ENCODE measurements around the gene CFAP52. TPM values are rescaled to one million over a fixed set of nuclear protein-coding genes. Genes with fewer than 3 reads are reported as not detected.
A peak's percentile ranks its signal among the peaks of the same experiment; 100 is the strongest.
"Not testable (repeated sequence)": the region's sequence is repeated elsewhere in the genome, so short reads cannot be mapped to it uniquely, and the experiment has no call there.

Gene CFAP52
- total RNA-seq, 1 donor from 2014 or later = not detected

- no peak for FAIRE-seq
Measured at GRCh38 chr17:9606453-9606852, 30.0 kb downstream of the CFAP52 start.

GRCh38 chr17:9607058-9607457 lies 30.6 kb downstream of the CFAP52 start:
- H3K4me3 ChIP-seq (ENCODE audit: low read depth, low read length); H3K36me3 ChIP-seq (ENCODE audit: control insufficient read depth, insufficient read depth, low read length); H3K27me3 ChIP-seq (ENCODE audit: control insufficient read depth, insufficient read depth, low read length); FAIRE-seq: not testable (repeated sequence)
- peak; percentile 40 for DNase-seq (ENCODE audit: low read depth)

More at GRCh38 chr17:9606453-9606852, 30.0 kb downstream of the CFAP52 start:
- no peak for DNase-seq (ENCODE audit: low read depth)
- H3K4me3 ChIP-seq (ENCODE audit: low read depth, low read length) = no peak overlapping the region
- TF ChIP-seq CTCF (IDR thresholded peaks at IDR 0.05; ENCODE audit: insufficient read depth, low read length, severe bottlenecking) = no peak
- no peaks in the 10 kb centered on the region for H3K27me3 ChIP-seq (ENCODE audit: control insufficient read depth, insufficient read depth, low read length)
- H3K36me3 ChIP-seq (ENCODE audit: control insufficient read depth, insufficient read depth, low read length) = no peaks in the 10 kb centered on the region

- TF ChIP-seq CTCF (IDR thresholded peaks at IDR 0.05; ENCODE audit: insufficient read depth, low read length, severe bottlenecking) = no peak
- DNase-seq (ENCODE audit: low read depth) (no peak), FAIRE-seq (no peak)
- Histone ChIP-seq H3K27me3 (ENCODE audit: control insufficient read depth, insufficient read depth, low read length) (no peaks in the 10 kb centered on the region), H3K36me3 (ENCODE audit: control insufficient read depth, insufficient read depth, low read length) (no peaks in the 10 kb centered on the region), H3K4me3 (ENCODE audit: low read depth, low read length) (no peak overlapping the region)
Measured at GRCh38 chr17:9611557-9611956, 35.1 kb downstream of the CFAP52 start.

- no peak for TF ChIP-seq CTCF (IDR thresholded peaks at IDR 0.05; ENCODE audit: insufficient read depth, low read length, severe bottlenecking)
- FAIRE-seq = no peak
- H3K4me3 ChIP-seq (ENCODE audit: low read depth, low read length) = no peak overlapping the region
- H3K27me3 ChIP-seq (ENCODE audit: control insufficient read depth, insufficient read depth, low read length) = no peaks in the 10 kb centered on the region
- peak; percentile 18 for DNase-seq (ENCODE audit: low read depth)
- H3K36me3 ChIP-seq (ENCODE audit: control insufficient read depth, insufficient read depth, low read length) = no peaks in the 10 kb centered on the region
Measured at GRCh38 chr17:9612006-9612405, 35.6 kb downstream of the CFAP52 start.

GRCh38 chr17:9615486-9615885 lies 39.0 kb downstream of the CFAP52 start:
- TF ChIP-seq CTCF (IDR thresholded peaks at IDR 0.05; ENCODE audit: insufficient read depth, low read length, severe bottlenecking) = no peak
- no peak overlapping the region for H3K4me3 ChIP-seq (ENCODE audit: low read depth, low read length)
- peak; percentile 70 for DNase-seq (ENCODE audit: low read depth)
- FAIRE-seq = no peak
- H3K36me3 ChIP-seq (ENCODE audit: control insufficient read depth, insufficient read depth, low read length) = no peaks in the 10 kb centered on the region
- H3K27me3 ChIP-seq (ENCODE audit: control insufficient read depth, insufficient read depth, low read length) = no peaks in the 10 kb centered on the region

- DNase-seq (ENCODE audit: low read depth) = no peak
- no peak overlapping the region for H3K4me3 ChIP-seq (ENCODE audit: low read depth, low read length)
- H3K36me3 ChIP-seq (ENCODE audit: control insufficient read depth, insufficient read depth, low read length) = no peaks in the 10 kb centered on the region
- no peak for TF ChIP-seq CTCF (IDR thresholded peaks at IDR 0.05; ENCODE audit: insufficient read depth, low read length, severe bottlenecking)
- no peak for FAIRE-seq
- H3K27me3 ChIP-seq (ENCODE audit: control insufficient read depth, insufficient read depth, low read length) = no peaks in the 10 kb centered on the region
Measured at GRCh38 chr17:9622961-9623360, 46.5 kb downstream of the CFAP52 start.

All from bronchial epithelial cell (primary cell).